Calu3 (cell line): Measurements from ENCODE around the gene PTGER1. TPM values are rescaled to one million over a fixed set of nuclear protein-coding genes. Genes with fewer than 3 reads are reported as not detected.
A peak's percentile ranks its signal among the peaks of the same experiment; 100 is the strongest.

ENCODE experiments used
- BruUV-seq: library from RNA; stranded (reverse); fragments of 400-500 nt; replicated peaks from 2 replicates; lab custom pipeline; 2021; lab: Mats Ljungman, UMichigan
- CTCF ChIA-PET: fragments of 300-600 bp; sonication (Branson Sonifier 250); formaldehyde crosslinking; loops from one replicate; lab custom pipeline; 2022; ENCODE audit warnings: antibody characterized with exemption; lab: Charles Lee
- DNase-seq: peaks from one replicate; pipeline ENCODE4 v3.0.0; 2022
- H3K27ac Mint-ChIP-seq: one replicate; pipeline ENCODE4 v1.8.0; 2022; ENCODE audit warnings: mixed read lengths; ENCODE audit not compliant: unreplicated experiment
- H3K27me3 Mint-ChIP-seq: one replicate; pipeline ENCODE4 v1.8.0; 2022; ENCODE audit warnings: mixed read lengths; ENCODE audit not compliant: unreplicated experiment
- H3K36me3 Mint-ChIP-seq: one replicate; pipeline ENCODE4 v1.8.0; 2022; ENCODE audit warnings: mild to moderate bottlenecking, moderate library complexity, mixed read lengths; ENCODE audit not compliant: insufficient read depth, unreplicated experiment
- H3K4me1 Mint-ChIP-seq: one replicate; pipeline ENCODE4 v1.8.0; 2022; ENCODE audit warnings: mild to moderate bottlenecking, low read depth, mixed read lengths; ENCODE audit not compliant: unreplicated experiment
- H3K4me3 Mint-ChIP-seq: one replicate; pipeline ENCODE4 v1.8.0; 2022; ENCODE audit warnings: mild to moderate bottlenecking, low read depth, moderate library complexity, mixed read lengths; ENCODE audit not compliant: unreplicated experiment
- H3K9me3 Mint-ChIP-seq: one replicate; pipeline ENCODE4 v1.8.0; 2022; ENCODE audit warnings: low read depth, mixed read lengths; ENCODE audit not compliant: unreplicated experiment
- CTCF ChIP-seq: fragments of 200-600 bp; IDR thresholded peaks from one replicate; pipeline ENCODE4 v1.8.0; 2022; ENCODE audit warnings: antibody characterized with exemption; ENCODE audit not compliant: unreplicated experiment
- intact Hi-C: fragments of 100-400 bp; cut with micrococcal nuclease; formaldehyde crosslinking; loops from one replicate; pipeline ENCODE4 v1.10.0; 2022; ENCODE audit not compliant: unreplicated experiment
- total RNA-seq: library from RNA; stranded (reverse); gene quantifications from 2 replicates; pipeline ENCODE4 v1.2.3, GENCODE V29; 2022

Gene PTGER1
- total RNA-seq, 1 experiment from 2014 or later = 1.3 TPM

GRCh38 chr19:14435320-14436050 is 39.7 kb downstream of the PTGER1 start:
- Mint-ChIP-seq H3K4me3 (peak overlapping the region; percentile 71), H3K4me1 (peaks cover 20% of the 10 kb centered on the region), H3K36me3 (peaks cover 47% of the 10 kb centered on the region), H3K9me3 (no peaks in the 10 kb centered on the region), H3K27ac (peak overlapping the region; percentile 84), H3K27me3 (peaks cover 9% of the 10 kb centered on the region)
- DNase-seq = no peak
- intact Hi-C loops = no loop called here
- CTCF ChIA-PET = interaction anchor here (0.5 kb wide), 1 partner anchor 420 kb away, joined by 3 read pairs; no protein-coding TSS in a partner anchor
- TF ChIP-seq CTCF = no peak
- no TSS peak for BruUV-seq

- H3K27me3 Mint-ChIP-seq = peaks cover 12% of the 10 kb centered on the region
- TF ChIP-seq CTCF = no peak
- H3K9me3 Mint-ChIP-seq = no peaks in the 10 kb centered on the region
- peaks cover 44% of the 10 kb centered on the region for H3K36me3 Mint-ChIP-seq
- peak overlapping the region; percentile 71 for H3K4me3 Mint-ChIP-seq
- intact Hi-C loops = no loop called here
- peaks cover 20% of the 10 kb centered on the region for H3K4me1 Mint-ChIP-seq
- peak; percentile 78 for DNase-seq
- CTCF ChIA-PET = interaction anchor here (0.5 to 0.6 kb wide), 2 partner anchors 120 to 420 kb away, joined by 3 read pairs; no protein-coding TSS in a partner anchor
- BruUV-seq = no TSS peak
- H3K27ac Mint-ChIP-seq = peak overlapping the region; percentile 84
These were observed 40.4 kb downstream of the PTGER1 start for GRCh38 chr19:14434543-14435319.

- TSS peak; percentile 27 for BruUV-seq
- Mint-ChIP-seq H3K36me3 (peaks cover 40% of the 10 kb centered on the region), H3K9me3 (no peaks in the 10 kb centered on the region), H3K4me1 (peaks cover 14% of the 10 kb centered on the region), H3K4me3 (peak overlapping the region; percentile 71), H3K27ac (no peak overlapping the region), H3K27me3 (peaks cover 12% of the 10 kb centered on the region)
- TF ChIP-seq CTCF = no peak
- CTCF ChIA-PET = interaction anchor here (0.7 kb wide), 1 partner anchor 796 kb away, joined by 3 read pairs; no protein-coding TSS in a partner anchor
- intact Hi-C loops = no loop called here
- DNase-seq = peak; percentile 60
These were observed 41.3 kb downstream of the PTGER1 start for GRCh38 chr19:14433554-14434501.
